Osteocyte (in vitro differentiated cells): ENCODE measurements around the gene RELCH. TPM values are rescaled to one million over a fixed set of nuclear protein-coding genes. Genes with fewer than 3 reads are reported as not detected.

Source experiments
- DNase-seq: peaks from one replicate; pipeline ENCODE4 v3.0.0; 2021; ENCODE audit warnings: mixed read lengths; ENCODE audit not compliant: unreplicated experiment; ENCODE audit errors: extremely low spot score
- H3K27ac Mint-ChIP-seq: one replicate; pipeline ENCODE4 v1.8.0; 2021; ENCODE audit warnings: mild to moderate bottlenecking, mixed read lengths; ENCODE audit not compliant: unreplicated experiment
- H3K27me3 Mint-ChIP-seq: one replicate; pipeline ENCODE4 v1.8.0; 2021; ENCODE audit warnings: mixed read lengths; ENCODE audit not compliant: unreplicated experiment
- H3K36me3 Mint-ChIP-seq: one replicate; pipeline ENCODE4 v1.8.0; 2021; ENCODE audit warnings: mixed read lengths; ENCODE audit not compliant: unreplicated experiment
- H3K4me1 Mint-ChIP-seq: one replicate; pipeline ENCODE4 v1.8.0; 2021; ENCODE audit warnings: mixed read lengths; ENCODE audit not compliant: unreplicated experiment
- H3K4me3 Mint-ChIP-seq: one replicate; pipeline ENCODE4 v1.8.0; 2021; ENCODE audit warnings: mild to moderate bottlenecking, moderate library complexity, mixed read lengths; ENCODE audit not compliant: unreplicated experiment
- H3K9me3 Mint-ChIP-seq: one replicate; pipeline ENCODE4 v1.8.0; 2021; ENCODE audit warnings: mixed read lengths; ENCODE audit not compliant: unreplicated experiment
- CTCF ChIP-seq: fragments of 200-600 bp; sonication (generic); IDR thresholded peaks from 2 replicates; pipeline ENCODE4 v1.5.0; 2021; ENCODE audit warnings: antibody characterized with exemption, mild to moderate bottlenecking, moderate library complexity
- total RNA-seq: library from RNA; stranded (reverse); gene quantifications from 2 replicates; pipeline ENCODE4 v1.2.1, GENCODE V29; 2021

Gene RELCH
- total RNA-seq, 1 donor from 2014 or later: 22.0 TPM

- no peak for DNase-seq
- H3K36me3 Mint-ChIP-seq: no peaks in the 10 kb centered on the region
- peaks cover 54% of the 10 kb centered on the region for H3K27me3 Mint-ChIP-seq
- H3K4me1 Mint-ChIP-seq: no peaks in the 10 kb centered on the region
- no peak for TF ChIP-seq CTCF
- H3K27ac Mint-ChIP-seq: no peak overlapping the region
- no peaks in the 10 kb centered on the region for H3K9me3 Mint-ChIP-seq
- no peak overlapping the region for H3K4me3 Mint-ChIP-seq
Observed at GRCh38 chr18:62347089-62347506, 160.0 kb downstream of the RELCH start.

- Mint-ChIP-seq H3K27me3 (peaks cover 42% of the 10 kb centered on the region), H3K27ac (no peak overlapping the region), H3K36me3 (no peaks in the 10 kb centered on the region), H3K9me3 (no peaks in the 10 kb centered on the region), H3K4me1 (no peaks in the 10 kb centered on the region), H3K4me3 (no peak overlapping the region)
- DNase-seq: no peak
- no peak for TF ChIP-seq CTCF
Observed at GRCh38 chr18:62348474-62348873, 161.4 kb downstream of the RELCH start.

- Mint-ChIP-seq H3K36me3 (no peaks in the 10 kb centered on the region), H3K4me1 (no peaks in the 10 kb centered on the region), H3K9me3 (no peaks in the 10 kb centered on the region), H3K27ac (no peak overlapping the region), H3K27me3 (peaks cover 20% of the 10 kb centered on the region), H3K4me3 (no peak overlapping the region)
- TF ChIP-seq CTCF: no peak
- no peak for DNase-seq
Observed at GRCh38 chr18:62353170-62353569, 166.1 kb downstream of the RELCH start.

- Mint-ChIP-seq H3K27me3 (peaks cover 15% of the 10 kb centered on the region), H3K9me3 (no peaks in the 10 kb centered on the region), H3K27ac (no peak overlapping the region), H3K36me3 (no peaks in the 10 kb centered on the region), H3K4me1 (no peaks in the 10 kb centered on the region), H3K4me3 (no peak overlapping the region)
- no peak for DNase-seq
- TF ChIP-seq CTCF: no peak
Observed at GRCh38 chr18:62354151-62354550, 167.1 kb downstream of the RELCH start.

- no peak for TF ChIP-seq CTCF
- no peaks in the 10 kb centered on the region for H3K9me3 Mint-ChIP-seq
- no peaks in the 10 kb centered on the region for H3K36me3 Mint-ChIP-seq
- H3K27ac Mint-ChIP-seq: no peak overlapping the region
- peaks cover 19% of the 10 kb centered on the region for H3K27me3 Mint-ChIP-seq
- no peak for DNase-seq
- H3K4me3 Mint-ChIP-seq: no peak overlapping the region
- H3K4me1 Mint-ChIP-seq: no peaks in the 10 kb centered on the region
Observed at GRCh38 chr18:62357079-62357719, 170.1 kb downstream of the RELCH start.

Other genes with a start within 250 kb of the RELCH start
- gene PIGN, start 199 bp upstream of the RELCH start, total RNA-seq: 35.7 and 39.2 TPM in 2 replicates
- gene TNFRSF11A, start 138.1 kb downstream of the RELCH start, total RNA-seq: 0.19 TPM in 1 of 2 replicates, not detected in the other